ENCODE results near the gene SPPL2C.
A peak's percentile ranks its signal among the peaks of the same experiment; 100 is the strongest.
"Not testable (repeated sequence)": the region's sequence is repeated elsewhere in the genome, so short reads cannot be mapped to it uniquely, and the experiment has no call there.

The SPPL2C gene

DNA sequence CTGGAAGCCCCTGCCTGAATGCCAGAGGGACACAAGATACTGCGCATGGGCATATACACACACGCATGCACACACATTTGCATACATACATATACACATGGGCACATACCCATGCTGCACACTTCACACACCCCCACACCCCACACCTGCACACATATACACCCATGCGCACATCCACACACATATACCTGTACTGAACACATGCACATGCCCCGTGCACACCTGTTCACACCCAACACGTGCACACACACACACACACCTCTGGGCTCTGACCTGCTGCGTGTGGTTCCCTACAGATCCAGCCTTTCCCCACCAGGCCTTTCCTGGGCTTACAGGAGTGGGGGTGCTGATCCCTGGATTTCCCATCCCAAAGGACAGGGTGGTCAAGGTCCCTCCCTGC is 6.3 kb downstream of the SPPL2C start:
- DNase-seq = no peak

DNA sequence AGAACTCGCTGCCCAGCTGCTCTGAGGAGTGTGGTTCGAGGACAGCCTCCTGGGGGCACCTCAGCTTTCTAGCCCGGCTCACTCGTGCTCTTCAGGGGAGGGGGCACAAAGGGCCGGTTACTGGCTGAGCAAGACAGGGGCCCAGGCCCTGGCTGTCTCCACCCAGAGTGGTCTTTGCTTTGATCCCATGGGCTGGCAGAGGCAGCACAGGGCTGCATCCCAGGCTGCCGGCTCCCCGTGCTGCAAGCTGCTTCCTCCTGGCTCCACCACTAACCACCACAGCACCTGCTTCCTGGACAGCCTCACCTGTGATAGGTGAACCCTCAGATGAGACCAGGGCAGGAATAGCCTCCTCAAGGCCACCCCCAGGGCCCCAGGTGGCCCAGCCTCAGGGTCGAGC is 6.8 kb downstream of the SPPL2C start:
- no peak for DNase-seq

DNA sequence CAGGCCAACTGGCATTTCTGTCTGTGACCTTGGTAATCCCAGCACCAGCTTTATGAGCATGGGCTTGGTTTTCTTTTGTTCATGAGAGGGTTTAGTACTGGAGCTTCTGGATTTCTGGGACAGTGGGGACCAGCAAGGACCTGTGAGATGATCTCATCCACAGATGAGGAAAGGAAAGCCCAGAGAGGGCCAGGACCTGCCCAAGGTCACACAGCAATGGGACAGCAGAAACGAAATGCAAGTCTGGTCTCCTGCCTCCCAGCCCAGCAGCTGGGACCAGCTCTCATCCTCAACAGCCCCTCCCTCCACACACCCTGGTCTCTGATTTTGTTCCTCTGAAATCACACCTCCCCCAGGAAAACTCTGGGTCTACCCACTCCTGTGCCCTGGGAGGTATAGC is 7.2 kb downstream of the SPPL2C start:
- no peak for DNase-seq

DNA sequence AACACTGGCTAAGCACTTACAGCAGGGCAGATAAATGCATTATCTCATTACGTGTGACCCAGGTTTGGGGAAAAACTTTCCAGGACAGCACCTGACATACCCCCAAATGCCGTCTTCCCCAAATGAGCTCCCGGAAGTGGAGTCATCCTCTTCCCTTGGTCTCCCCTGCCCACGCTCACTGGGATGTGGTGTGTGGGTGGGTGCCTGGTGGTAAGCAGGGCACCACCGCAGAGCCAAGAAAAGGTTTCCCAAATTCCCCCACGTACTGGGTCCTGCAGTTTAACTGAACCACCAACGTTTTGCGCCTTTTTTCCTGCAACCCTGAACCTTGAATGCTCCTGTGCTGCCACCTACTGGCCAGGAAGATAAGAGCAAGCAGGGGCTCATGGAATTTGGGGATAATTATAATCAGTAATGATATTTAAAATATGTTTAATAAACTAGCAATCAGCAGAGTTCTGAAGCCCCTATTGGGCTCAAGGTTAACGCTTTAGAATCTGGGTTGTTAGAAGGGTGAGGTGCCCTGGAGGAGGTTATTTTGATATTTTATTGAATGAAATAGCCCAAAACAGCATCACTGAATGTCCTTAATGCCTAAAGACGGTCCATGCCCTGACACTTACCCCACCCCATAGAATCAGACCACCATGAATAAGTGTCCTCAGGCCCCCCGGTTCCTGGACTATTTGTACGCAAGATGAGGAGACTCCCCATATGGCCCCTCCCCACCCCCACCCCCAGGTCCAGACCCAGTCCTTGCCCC is 8.0 kb downstream of the SPPL2C start:
- DNase-seq = peak; percentile 59

DNA sequence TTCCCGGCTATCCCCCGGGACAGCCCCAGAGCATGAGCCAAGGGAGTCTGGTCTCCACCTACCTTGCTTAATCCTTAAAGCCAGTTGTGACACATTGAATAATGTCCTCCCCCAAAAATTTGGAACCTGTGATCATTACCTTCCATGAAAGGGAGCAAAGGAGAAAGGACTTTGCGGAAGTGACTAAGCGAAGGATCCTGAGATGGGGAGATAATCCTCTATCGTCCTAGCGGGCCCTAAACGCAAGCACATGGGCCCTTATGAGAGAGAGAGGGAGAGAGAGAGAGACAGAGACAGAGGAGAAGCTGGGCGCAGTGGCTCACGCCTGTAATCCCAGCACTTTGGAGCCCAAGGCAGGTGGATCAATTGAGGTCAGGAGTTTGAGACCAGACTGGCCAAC is 9.5 kb downstream of the SPPL2C start:
- DNase-seq = no peak

DNA sequence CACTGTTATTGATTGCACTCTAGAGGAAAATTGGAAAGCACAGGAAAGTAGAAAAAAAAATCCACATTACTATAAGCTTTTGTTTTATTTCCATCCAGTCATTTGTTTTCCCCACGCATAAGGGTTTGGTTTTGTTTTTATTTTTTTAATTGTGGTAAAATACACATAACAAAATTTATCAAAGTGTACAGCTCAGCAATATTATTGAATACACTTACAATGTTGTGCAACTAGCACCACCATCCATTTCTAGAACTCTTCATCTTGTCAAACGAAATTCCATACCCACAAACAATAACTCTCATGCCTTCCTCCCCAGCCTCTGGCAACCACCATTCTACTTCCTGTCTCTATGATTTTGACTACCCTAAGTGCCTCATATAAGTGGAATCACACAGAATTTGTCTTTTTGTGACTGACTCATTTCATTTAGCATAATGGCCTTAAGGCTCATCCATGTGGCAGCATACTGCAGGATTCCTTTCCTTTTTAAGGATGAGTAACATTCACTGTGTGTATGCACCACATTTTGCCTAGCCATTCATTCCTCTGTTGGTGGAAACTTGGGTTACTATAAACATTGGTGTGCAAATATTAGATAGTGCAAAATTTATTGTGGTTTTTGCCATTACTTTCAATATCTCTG is 11.1 kb downstream of the SPPL2C start:
- DNase-seq = no peak

DNA sequence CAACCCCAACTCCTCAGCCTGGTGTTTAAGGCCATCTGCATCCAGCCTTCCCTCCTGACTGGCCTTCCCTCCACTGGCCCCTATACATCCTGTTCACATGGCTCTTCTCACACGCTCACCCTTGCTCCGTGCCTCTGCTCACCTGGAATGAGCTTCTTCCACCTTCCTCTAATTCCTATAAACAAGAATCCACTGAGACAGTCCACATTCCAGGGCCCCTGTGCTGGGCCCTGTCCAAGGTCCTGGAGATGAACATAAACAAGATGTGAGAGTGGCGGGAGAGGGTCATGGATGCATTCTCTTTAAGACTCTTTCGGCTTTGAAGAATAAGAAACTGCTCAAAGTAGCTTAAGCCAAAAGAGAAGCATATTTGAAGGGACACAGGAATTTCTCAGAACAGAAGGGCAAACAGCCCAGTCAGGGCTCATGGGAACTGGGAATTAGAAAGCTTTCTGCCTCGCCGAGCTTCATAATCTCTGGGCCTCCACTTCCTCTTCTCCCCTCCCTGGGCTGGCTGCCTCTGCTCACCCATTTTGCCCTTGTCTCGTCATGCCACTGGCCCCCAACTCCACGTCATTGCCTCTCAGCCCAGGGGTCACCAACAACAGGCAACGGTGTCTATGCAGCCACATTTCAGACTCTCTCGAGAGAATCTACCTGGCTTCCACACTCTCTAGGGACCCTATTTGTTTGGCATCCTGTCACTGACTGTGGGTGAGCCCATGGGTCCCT is 13.5 kb downstream of the SPPL2C start:
- DNase-seq = peak; percentile 46

DNA sequence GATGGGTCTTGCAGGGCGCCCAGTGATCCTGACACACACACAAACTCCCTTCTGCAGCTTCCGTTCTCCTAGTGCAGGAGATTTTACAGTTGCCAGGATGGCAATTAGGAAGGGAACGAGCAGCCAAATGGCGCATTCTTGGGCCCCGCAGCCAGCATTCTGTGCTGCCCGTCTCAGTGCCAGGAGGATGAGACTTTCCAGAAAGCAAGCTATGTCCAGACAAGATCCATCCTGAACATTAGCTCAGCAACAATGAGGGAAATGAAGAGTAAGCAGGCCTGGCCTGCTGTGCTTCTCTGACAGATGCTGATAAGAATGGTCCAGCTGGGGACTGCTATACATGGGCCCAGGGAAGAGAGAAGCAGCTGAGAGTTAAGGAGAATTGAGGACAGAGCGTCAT is 16.5 kb downstream of the SPPL2C start:
- DNase-seq = no peak

DNA sequence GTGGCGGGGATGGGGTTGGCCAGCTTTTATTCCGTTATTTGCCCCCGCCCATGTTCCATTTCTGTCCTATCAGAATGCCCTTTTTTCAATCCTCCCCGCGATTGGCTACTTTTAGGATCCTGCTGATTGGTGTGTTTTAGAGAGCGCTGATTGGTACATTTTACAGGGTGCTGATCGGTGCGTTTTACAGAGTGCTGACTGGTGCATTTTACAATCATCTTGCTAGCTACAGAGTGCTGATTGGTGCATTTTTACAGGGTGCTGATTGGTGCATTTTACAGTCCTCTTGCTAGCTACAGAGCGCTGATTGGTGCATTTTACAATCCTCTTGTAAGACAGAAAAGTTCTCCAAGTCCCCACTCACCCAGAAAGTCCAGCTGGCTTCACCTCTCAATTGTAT is 17.4 kb downstream of the SPPL2C start:
- not testable (repeated sequence) for DNase-seq

DNA sequence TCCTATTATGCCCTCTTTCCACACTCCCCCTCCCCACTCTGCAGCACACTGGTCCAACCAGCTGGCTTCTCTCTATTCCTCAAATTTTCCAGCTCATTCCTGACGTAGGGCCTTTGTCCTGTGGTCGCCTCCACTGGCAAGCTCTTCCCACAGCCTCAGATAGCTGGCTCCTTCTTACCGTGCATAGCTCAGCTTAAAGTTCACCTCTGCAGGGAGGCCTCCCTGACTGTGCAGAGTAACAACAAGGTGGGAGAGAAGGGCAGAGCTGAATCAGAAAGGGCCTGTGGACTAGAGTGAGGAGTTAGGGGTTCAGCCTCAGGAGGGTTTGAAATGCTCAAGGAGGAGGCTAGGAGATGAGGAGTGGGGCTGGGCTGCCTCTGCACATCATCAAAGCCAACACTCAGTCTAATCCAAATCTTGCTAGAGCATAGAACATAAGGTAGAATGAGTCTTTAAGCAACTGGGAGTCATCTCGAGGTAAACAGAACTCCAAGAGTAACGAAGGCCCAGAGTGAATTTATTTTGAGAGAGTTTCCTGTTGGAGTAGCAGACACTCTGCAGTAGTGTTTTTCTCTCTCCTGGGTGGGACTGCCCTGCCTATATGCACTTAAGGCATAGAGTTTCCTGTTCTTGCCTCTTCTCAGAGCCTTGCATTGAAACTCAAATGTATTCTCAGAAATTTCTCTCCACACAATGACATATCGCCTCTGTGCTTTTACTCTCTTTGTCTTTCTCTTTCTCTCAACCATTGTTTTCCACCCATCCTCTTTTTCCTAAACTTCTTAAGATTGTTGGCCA is 19.4 kb downstream of the SPPL2C start:
- DNase-seq = no peak

DNA sequence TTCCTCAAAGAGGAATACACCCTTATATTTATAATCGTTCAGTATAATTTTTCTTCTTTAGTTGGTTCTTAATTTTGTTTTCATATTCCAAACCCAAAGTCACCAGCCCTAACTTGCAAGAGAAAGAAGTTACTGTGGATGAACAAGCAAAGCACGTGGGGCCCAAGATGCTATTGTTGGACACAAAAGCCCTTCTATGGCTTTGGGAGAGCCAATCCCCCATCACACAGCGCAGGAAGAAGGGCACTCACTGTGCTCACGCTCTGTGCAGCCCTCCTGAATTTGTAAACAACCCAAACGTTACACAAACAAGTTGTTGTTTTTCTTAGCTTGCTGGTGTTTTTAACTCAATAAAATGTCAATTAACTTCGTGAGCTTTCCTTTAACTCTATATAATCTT is 22.5 kb downstream of the SPPL2C start:
- no peak for DNase-seq

DNA sequence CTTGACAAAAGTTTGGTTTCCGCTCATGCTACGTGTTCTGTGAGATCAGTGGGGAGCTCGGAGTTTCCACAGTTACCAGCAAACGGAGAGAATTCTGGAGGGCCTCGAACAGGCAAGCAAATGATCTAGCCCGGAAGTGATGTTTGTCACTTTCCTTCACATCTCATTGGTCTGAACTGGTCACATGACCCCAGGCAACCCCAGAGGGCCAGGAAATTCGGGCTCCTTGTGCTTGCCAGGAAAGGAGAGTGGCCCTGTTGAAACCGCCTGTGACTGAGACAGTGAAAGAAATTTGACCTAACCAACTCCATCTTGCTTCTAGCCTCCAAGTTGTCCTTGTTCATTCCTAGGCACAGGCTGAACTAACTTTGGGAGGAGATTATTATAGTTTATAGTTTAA is 23.0 kb downstream of the SPPL2C start:
- DNase-seq = no peak

DNA sequence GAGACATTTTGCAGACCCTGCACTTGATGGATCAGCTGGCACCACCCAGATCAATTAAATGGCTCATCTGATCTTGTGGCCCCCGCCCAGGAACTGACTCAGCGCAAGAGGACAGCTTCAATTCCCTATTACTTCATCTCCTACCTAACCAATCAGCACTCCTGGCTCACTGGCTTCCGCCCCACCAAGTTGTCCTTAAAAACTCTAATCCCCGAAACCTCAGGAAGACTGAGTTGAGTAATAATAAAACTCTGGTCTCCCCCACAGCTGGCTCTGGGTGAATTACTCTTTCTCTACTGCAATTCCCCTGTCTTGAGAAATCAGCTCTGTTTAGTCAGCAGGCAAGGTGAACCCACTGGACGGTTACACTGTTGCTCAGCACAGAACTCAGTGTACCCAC is 23.6 kb downstream of the SPPL2C start:
- no peak for DNase-seq

DNA sequence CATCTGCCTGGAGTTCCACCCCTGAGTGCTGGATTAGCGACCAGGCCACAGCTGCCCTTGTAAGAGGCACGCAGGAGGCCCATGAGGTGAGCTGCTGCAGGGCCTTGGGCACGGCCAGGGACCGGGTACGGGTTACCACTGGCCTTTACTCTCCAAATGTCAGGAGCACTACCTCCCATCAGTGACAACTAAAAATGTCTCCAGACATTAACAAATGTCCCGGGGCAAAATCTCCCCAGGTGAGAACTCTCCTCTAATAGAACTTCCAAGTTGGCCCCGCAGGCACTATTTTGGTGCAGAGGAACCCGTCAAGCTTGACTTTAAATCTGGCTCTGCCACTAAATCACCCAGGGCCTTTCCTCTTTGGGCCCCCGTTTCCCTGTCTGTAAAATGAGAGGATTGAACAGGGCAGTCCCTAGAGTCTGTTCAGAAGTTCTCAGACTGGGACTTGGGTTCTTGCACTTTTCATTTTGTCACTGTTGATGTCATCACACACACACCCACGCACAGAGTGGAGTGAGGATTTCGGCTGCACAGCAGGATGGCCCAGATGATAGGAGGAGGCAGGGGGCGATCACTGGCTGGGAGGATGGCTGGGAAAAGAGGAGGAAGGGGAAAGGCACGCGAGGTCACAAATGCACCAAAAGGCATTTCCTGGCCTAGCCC is 25.1 kb downstream of the SPPL2C start:
- DNase-seq = no peak

DNA sequence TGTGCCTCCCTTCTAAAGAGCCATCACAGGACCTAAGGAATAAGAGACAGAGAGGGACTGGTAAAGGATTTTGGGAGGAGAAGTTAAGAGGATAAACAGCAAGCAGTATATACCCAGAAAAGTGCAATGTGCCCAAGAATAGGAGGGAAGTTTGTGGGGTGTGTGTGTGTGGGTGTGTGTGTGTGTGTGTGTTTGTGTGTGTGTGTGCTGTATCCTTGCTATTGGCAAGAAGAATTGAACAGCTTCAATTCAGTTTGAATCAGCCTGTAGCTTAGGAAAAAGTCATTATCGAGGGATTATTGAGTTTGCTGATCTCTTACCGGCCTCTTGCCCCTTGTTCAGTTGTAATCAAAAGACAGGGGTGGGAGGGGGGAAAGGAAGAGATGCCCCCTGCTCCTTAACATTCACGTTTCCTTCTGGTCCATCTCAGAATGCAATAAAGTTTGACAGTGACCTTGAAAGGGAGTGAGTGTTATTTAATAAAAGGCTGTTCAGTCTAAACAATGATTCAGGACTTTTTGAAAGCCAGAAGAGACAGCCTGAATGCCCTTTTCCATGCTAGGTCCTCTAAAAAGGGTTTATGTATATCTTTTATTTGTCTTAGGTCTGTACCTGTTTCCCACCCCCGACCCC is 25.8 kb downstream of the SPPL2C start:
- no peak for DNase-seq

DNA sequence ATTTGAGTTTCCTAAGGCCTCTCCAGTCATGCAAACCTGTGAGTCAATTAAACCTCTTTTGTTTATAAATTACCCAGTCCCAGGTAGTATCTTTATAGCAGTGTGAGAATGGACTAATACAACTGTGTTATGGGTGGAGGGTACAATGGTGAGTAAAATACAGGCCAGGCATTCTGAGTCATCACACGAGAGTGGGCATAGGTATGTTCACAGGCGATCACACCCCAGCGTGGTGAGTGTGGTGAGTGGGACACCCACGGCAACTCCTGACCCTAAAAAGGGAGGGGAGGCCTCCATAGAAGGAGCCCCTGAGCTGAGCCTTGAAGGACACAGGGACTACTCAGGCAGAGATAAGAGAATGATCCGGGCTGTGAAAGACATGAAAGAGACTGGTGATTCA is 27.0 kb downstream of the SPPL2C start:
- no peak for DNase-seq

DNA sequence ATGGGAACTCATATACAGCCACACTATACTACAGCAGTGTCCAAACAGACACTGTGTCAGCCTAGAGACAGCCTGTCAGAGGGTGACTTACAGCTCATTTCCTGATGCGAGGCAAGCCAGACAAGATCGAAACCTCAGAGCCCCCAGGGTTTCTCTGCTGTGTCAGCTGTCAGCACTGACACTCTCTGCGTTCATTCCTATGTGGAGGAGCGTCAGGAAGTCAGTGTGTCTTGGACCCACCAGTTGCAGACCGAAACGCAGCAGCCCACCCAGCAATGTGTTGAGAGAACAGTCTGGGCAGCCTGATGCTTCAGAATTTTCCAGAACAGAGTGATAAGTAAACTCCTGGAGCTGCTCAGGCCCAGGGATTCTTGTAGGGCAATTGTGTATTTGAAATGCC is 29.0 kb downstream of the SPPL2C start:
- peak; percentile 35 for DNase-seq

DNA sequence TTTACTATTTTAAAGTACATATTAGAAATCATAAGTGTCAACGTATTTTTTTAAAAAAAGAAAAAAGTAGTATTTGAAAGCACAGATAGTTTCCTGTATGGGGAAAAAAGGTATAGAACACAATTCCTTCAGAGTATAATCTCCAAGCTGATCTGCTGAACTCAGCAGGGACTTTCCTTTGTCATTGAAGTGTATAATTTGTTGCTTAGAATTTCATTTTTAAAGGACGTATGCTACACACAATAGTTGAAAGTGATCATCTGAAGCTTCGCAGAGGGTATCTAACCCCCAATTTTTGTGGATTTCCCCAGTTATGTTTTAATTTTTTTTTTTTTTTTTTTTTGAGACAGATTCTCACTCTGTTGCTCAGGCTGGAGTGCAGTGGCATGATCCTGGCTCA is 29.5 kb downstream of the SPPL2C start:
- DNase-seq = no peak

DNA sequence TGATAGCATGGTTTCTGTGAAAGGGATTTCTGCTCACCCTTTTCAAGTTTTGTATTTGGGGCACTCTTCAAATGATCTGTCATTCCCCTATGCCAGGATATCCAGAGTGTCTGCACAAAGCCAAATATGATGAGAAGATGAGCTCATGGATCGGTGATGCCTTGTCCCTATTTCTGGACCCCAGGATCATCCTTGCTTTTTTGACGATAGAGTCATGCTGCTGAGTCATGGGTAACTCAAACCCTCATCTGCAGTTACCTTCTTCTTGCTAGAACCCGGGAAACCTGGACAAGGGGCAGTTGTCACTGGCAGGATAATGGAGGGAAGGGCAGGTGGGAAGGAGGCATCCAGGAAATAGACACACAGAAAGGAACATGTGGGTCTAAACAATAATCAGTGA is 31.9 kb downstream of the SPPL2C start:
- DNase-seq = no peak

DNA sequence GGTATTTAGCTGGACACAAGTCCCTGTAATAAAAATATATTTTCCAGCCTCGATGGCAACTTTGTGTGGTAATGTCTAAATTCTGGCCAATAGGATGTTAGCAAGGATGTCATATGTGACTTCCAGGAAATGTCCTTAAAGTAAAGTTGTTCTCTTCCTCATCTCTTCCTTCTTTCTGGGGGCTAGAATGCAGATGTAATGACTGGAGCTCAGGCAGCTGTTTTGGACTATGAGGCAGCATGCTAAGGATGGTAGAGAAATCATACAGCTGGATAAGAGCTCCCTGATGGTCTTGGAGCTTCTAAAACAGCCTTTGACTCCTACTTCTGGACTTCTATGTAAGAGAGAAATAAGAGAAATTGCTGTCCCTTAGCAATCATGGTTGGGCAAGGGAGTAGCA is 32.8 kb downstream of the SPPL2C start:
- no peak for DNase-seq

DNA sequence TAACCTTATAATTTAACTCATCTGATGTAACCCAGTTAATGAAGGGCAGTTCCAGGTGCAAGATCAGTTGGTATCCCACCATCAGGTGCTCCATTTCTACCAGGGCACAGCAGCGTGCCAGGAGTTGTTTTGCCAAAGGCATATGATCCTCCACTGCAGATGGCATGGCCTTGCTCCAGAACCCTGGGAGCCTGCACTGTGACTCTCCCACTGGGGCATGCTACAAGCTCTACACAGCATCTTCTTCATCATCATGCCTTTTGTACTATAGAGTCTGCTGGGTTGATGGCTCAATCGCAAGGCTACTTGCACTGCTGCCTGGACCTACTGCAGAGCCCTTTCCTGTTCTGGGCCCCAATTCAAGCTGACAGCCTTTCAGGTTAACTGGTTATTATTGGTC is 38.4 kb downstream of the SPPL2C start:
- DNase-seq = no peak

DNA sequence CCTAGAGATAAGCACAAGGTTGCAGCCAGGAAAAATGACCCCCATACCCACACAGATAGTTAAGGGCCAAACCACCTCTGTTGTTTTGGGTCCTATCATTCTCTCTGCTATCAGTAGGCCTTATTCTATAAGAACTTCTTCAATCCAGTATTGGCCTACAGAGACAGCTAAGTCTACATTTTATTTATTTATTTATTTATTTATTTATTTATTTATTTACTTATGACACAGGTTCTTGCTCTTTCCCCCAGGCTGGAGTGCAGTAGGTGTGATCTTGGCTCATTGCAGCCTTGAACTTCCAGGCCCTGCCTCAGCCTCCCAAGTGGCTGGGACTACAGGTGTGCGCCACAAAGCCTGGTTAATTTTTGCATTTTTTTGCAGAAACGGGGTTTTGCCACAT is 42.2 kb downstream of the SPPL2C start:
- no peak for DNase-seq
